ENCODE data around the gene ADAMTSL1. TPM values are rescaled to one million over a fixed set of nuclear protein-coding genes. Genes with fewer than 3 reads are reported as not detected.

ADAMTSL1 gene
- total RNA-seq, 2 donors from 2014 or later: not detected

- ATAC-seq (replicated peaks in 1 of 2): no peak
- H3K27me3 Mint-ChIP-seq (ENCODE audit: low read depth): no peaks in the 10 kb centered on the region
- H3K9me3 Mint-ChIP-seq: peaks cover 19 to 20% of the 10 kb centered on the region in 2 donors
- H3K27ac Mint-ChIP-seq: no peak overlapping the region
- no peak for DNase-seq
- no peaks in the 10 kb centered on the region for H3K4me1 Mint-ChIP-seq (ENCODE audit: low read depth)
- H3K36me3 Mint-ChIP-seq (ENCODE audit: insufficient read depth in 2 of 2): peaks cover 4 to 7% of the 10 kb centered on the region in 2 donors
- no peak overlapping the region for H3K4me3 Mint-ChIP-seq
Observed at GRCh38 chr9:18536554-18536953, 62.6 kb downstream of the ADAMTSL1 start.

- H3K4me1 Mint-ChIP-seq (ENCODE audit: low read depth): no peaks in the 10 kb centered on the region
- ATAC-seq (replicated peaks in 1 of 2) (no peak), DNase-seq (no peak)
- peaks cover 10 to 16% of the 10 kb centered on the region in 2 donors for H3K9me3 Mint-ChIP-seq
- H3K4me3 Mint-ChIP-seq: no peak overlapping the region
- no peaks in the 10 kb centered on the region for H3K27me3 Mint-ChIP-seq (ENCODE audit: low read depth)
- no peak overlapping the region for H3K27ac Mint-ChIP-seq
- H3K36me3 Mint-ChIP-seq (ENCODE audit: insufficient read depth in 2 of 2): peaks cover 2% of the 10 kb centered on the region in 2 donors
Observed at GRCh38 chr9:18539203-18539693, 65.3 kb downstream of the ADAMTSL1 start.

- DNase-seq (no peak), ATAC-seq (replicated peaks in 1 of 2) (no peak)
- Mint-ChIP-seq H3K36me3 (ENCODE audit: insufficient read depth in 2 of 2) (no peaks in the 10 kb centered on the region), H3K4me1 (ENCODE audit: low read depth) (no peaks in the 10 kb centered on the region), H3K27ac (no peak overlapping the region), H3K9me3 (peaks cover 0 to 5% of the 10 kb centered on the region in 2 donors), H3K4me3 (no peak overlapping the region), H3K27me3 (ENCODE audit: low read depth) (no peaks in the 10 kb centered on the region)
Observed at GRCh38 chr9:18542837-18543405, 69.0 kb downstream of the ADAMTSL1 start.

- Mint-ChIP-seq H3K9me3 (peaks cover 0 to 3% of the 10 kb centered on the region in 2 donors), H3K36me3 (ENCODE audit: insufficient read depth in 2 of 2) (no peaks in the 10 kb centered on the region), H3K27ac (peak overlapping the region; percentile 92), H3K27me3 (ENCODE audit: low read depth) (no peaks in the 10 kb centered on the region), H3K4me3 (no peak overlapping the region), H3K4me1 (ENCODE audit: low read depth) (no peaks in the 10 kb centered on the region)
- ATAC-seq (replicated peaks in 1 of 2) (no peak), DNase-seq (no peak)
Observed at GRCh38 chr9:18543406-18544192, 69.6 kb downstream of the ADAMTSL1 start.

- peaks cover 0 to 3% of the 10 kb centered on the region in 2 donors for H3K9me3 Mint-ChIP-seq
Observed at GRCh38 chr9:18544456-18544855, 70.5 kb downstream of the ADAMTSL1 start.

GRCh38 chr9:18545636-18546360 lies 71.8 kb downstream of the ADAMTSL1 start:
- peaks cover 0 to 3% of the 10 kb centered on the region in 2 donors for H3K9me3 Mint-ChIP-seq
- no peaks in the 10 kb centered on the region for H3K27me3 Mint-ChIP-seq (ENCODE audit: low read depth)
- H3K27ac Mint-ChIP-seq: no peak overlapping the region
- DNase-seq (no peak), ATAC-seq (replicated peaks in 1 of 2) (no peak)
- no peaks in the 10 kb centered on the region for H3K4me1 Mint-ChIP-seq (ENCODE audit: low read depth)
- no peak overlapping the region for H3K4me3 Mint-ChIP-seq
- no peaks in the 10 kb centered on the region for H3K36me3 Mint-ChIP-seq (ENCODE audit: insufficient read depth in 2 of 2)

More at GRCh38 chr9:18544456-18544855, 70.5 kb downstream of the ADAMTSL1 start:
- H3K27ac Mint-ChIP-seq: no peak overlapping the region
- no peaks in the 10 kb centered on the region for H3K4me1 Mint-ChIP-seq (ENCODE audit: low read depth)
- H3K4me3 Mint-ChIP-seq: no peak overlapping the region
- no peaks in the 10 kb centered on the region for H3K27me3 Mint-ChIP-seq (ENCODE audit: low read depth)
- ATAC-seq (replicated peaks in 1 of 2) (no peak), DNase-seq (no peak)
- no peaks in the 10 kb centered on the region for H3K36me3 Mint-ChIP-seq (ENCODE audit: insufficient read depth in 2 of 2)

- no peak for DNase-seq
- no peak for ATAC-seq (replicated peaks in 1 of 2)
- Mint-ChIP-seq H3K4me1 (ENCODE audit: low read depth) (no peaks in the 10 kb centered on the region), H3K9me3 (peaks cover 2 to 3% of the 10 kb centered on the region in 2 donors), H3K27me3 (ENCODE audit: low read depth) (no peaks in the 10 kb centered on the region), H3K27ac (no peak overlapping the region), H3K36me3 (ENCODE audit: insufficient read depth in 2 of 2) (no peaks in the 10 kb centered on the region), H3K4me3 (no peak overlapping the region)
Observed at GRCh38 chr9:18548456-18548855, 74.5 kb downstream of the ADAMTSL1 start.

- Mint-ChIP-seq H3K4me1 (ENCODE audit: low read depth) (no peaks in the 10 kb centered on the region), H3K4me3 (no peak overlapping the region), H3K36me3 (ENCODE audit: insufficient read depth in 2 of 2) (no peaks in the 10 kb centered on the region), H3K27me3 (ENCODE audit: low read depth) (no peaks in the 10 kb centered on the region), H3K27ac (no peak overlapping the region), H3K9me3 (peaks cover 0 to 2% of the 10 kb centered on the region in 2 donors)
- ATAC-seq (replicated peaks in 1 of 2): no peak
- no peak for DNase-seq
Observed at GRCh38 chr9:18549772-18550171, 75.8 kb downstream of the ADAMTSL1 start.

- no peaks in the 10 kb centered on the region for H3K36me3 Mint-ChIP-seq (ENCODE audit: insufficient read depth in 2 of 2)
- H3K9me3 Mint-ChIP-seq: peaks cover 0 to 2% of the 10 kb centered on the region in 2 donors
- H3K4me3 Mint-ChIP-seq: no peak overlapping the region
- no peaks in the 10 kb centered on the region for H3K27me3 Mint-ChIP-seq (ENCODE audit: low read depth)
- no peak overlapping the region for H3K27ac Mint-ChIP-seq
- ATAC-seq (replicated peaks in 1 of 2): no peak
- DNase-seq: no peak
- H3K4me1 Mint-ChIP-seq (ENCODE audit: low read depth): no peaks in the 10 kb centered on the region
Observed at GRCh38 chr9:18550286-18550685, 76.3 kb downstream of the ADAMTSL1 start.

GRCh38 chr9:18554244-18554643 lies 80.3 kb downstream of the ADAMTSL1 start:
- Mint-ChIP-seq H3K9me3 (peaks cover 2 to 4% of the 10 kb centered on the region in 2 donors), H3K4me1 (ENCODE audit: low read depth) (no peaks in the 10 kb centered on the region), H3K27me3 (ENCODE audit: low read depth) (no peaks in the 10 kb centered on the region), H3K4me3 (no peak overlapping the region), H3K36me3 (ENCODE audit: insufficient read depth in 2 of 2) (no peaks in the 10 kb centered on the region), H3K27ac (no peak overlapping the region)
- no peak for DNase-seq
- ATAC-seq (replicated peaks in 1 of 2): no peak

GRCh38 chr9:18555105-18555883 lies 81.3 kb downstream of the ADAMTSL1 start:
- ATAC-seq (replicated peaks in 1 of 2) (no peak), DNase-seq (no peak)
- Mint-ChIP-seq H3K9me3 (peaks cover 4% of the 10 kb centered on the region in 2 donors), H3K4me3 (no peak overlapping the region), H3K27me3 (ENCODE audit: low read depth) (no peaks in the 10 kb centered on the region), H3K36me3 (ENCODE audit: insufficient read depth in 2 of 2) (no peaks in the 10 kb centered on the region), H3K4me1 (ENCODE audit: low read depth) (no peaks in the 10 kb centered on the region), H3K27ac (no peak overlapping the region)

- no peaks in the 10 kb centered on the region for H3K4me1 Mint-ChIP-seq (ENCODE audit: low read depth)
- no peak overlapping the region for H3K4me3 Mint-ChIP-seq
- no peak overlapping the region for H3K27ac Mint-ChIP-seq
- H3K36me3 Mint-ChIP-seq (ENCODE audit: insufficient read depth in 2 of 2): no peaks in the 10 kb centered on the region
- ATAC-seq (replicated peaks in 1 of 2): no peak
- no peak for DNase-seq
- H3K27me3 Mint-ChIP-seq (ENCODE audit: low read depth): no peaks in the 10 kb centered on the region
- peaks cover 5 to 8% of the 10 kb centered on the region in 2 donors for H3K9me3 Mint-ChIP-seq
Observed at GRCh38 chr9:18564018-18564880, 90.3 kb downstream of the ADAMTSL1 start.
